ENCODE measurements around the gene CFHR1.
"Not testable (repeated sequence)": the region's sequence is repeated elsewhere in the genome, so short reads cannot be mapped to it uniquely, and the experiment has no call there.

CFHR1 gene

GRCh38 chr1:196819531-196819930 lies at the start of gene CFHR1:
CFHR1 (plus strand) TSS chr1:196819731; CDS start chr1:196819845, 114 bp downstream.
- not testable (repeated sequence) for DNase-seq

GRCh38 chr1:196769823-196770222 lies 49.7 kb upstream of the CFHR1 start:
- not testable (repeated sequence) for DNase-seq

GRCh38 chr1:196773713-196774112 lies 45.8 kb upstream of the CFHR1 start:
- no peak for DNase-seq

DNA sequence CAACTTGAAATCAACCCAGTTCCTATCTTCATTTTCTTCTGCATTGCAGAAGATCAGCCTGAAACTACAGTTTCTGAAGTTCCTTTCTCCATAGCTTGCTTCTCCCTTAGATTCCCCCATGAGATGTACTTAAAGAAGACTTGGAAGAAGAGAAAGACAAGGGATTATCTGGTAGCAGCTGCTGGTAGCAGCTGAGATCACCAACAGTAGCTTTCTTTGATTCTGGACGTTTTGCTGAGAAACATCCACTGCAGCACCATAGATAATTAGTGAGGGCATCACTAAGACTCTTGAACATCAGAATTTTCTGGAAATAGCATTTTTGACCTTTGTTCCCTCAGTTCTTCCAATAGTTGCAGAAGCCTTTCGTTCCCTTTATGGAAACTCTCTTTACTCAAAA lies 45.4 kb upstream of the CFHR1 start:
- DNase-seq, result no peak

DNA sequence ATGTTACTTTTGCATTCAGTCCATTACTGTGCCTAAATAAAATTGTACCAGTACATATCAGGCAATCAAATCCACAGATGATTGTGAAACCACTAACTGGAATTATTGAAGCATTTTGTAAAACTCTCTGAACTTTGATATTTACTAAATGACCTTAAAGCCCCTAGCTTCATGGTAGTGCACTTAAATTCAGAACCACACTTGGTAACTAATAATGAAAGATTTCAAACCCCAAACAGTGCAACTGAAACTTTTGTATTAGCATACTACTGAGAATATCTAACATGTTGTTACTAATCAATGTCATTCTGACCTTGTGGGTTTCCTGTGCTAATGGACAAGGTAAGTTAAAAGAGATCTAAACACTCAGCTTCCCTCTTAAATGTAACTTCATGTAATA lies 44.9 kb upstream of the CFHR1 start, which contains the start of gene CFHR3:
Gene CFHR3 (plus strand): TSS at position 238 of the 400 bp plus-strand sequence. CDS start 47 bp downstream, at position 285.
- DNase-seq, result no peak

- DNase-seq, result no peak
These were observed 41.9 kb upstream of the CFHR1 start for GRCh38 chr1:196777603-196778002.

DNA sequence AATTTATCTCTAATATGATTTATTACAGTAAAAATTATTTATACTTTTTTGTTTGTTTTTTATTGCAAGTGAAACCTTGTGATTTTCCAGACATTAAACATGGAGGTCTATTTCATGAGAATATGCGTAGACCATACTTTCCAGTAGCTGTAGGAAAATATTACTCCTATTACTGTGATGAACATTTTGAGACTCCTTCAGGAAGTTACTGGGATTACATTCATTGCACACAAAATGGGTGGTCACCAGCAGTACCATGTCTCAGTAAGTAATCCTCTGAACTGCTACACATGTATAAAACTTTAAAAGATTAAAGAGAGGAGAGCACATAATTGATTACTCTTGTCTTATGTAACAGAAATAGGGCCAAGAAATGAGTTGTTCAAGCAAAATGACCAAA lies 40.4 kb upstream of the CFHR1 start:
- DNase-seq, result no peak

DNA sequence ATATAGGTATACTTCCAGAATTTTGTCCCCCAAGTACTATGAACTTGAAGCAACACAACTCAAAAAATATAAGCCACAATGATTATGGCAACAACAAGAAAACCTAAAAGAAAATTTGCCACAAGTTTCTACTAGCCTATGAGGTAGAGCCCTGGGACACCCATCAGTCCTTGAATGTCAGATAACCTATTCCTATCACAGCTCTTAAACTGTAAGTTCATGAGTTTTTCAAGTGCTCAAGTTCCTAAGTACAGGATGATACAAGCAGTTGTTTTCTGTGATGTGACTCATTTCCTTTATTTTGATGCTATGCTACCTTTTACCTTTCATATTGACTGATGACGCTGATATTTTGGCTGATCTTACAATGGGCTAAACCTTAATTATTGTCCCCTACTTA lies 28.3 kb upstream of the CFHR1 start:
- DNase-seq, result not testable (repeated sequence)

DNA sequence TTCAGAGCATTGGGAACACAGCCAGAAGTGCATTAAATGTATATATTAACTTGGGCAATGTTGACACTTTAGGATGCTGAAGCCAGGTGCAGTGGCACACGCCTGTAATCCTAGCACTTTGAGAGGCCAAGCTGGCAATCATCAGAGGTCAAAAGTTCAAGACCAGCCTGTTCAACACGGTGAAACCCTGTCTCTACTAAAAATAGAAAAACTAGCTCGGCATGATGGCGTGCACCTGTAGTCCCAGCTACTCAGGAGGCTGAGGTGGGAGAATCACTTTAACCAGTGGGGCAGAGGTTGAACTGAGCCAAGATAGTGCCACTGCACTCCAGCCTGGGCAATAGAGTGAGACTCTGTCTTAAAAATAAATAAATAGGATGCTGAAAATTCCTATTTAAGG lies 25.4 kb upstream of the CFHR1 start:
- DNase-seq, result not testable (repeated sequence)

GRCh38 chr1:196797891-196798290 lies 21.6 kb upstream of the CFHR1 start:
- DNase-seq, result no peak

DNA sequence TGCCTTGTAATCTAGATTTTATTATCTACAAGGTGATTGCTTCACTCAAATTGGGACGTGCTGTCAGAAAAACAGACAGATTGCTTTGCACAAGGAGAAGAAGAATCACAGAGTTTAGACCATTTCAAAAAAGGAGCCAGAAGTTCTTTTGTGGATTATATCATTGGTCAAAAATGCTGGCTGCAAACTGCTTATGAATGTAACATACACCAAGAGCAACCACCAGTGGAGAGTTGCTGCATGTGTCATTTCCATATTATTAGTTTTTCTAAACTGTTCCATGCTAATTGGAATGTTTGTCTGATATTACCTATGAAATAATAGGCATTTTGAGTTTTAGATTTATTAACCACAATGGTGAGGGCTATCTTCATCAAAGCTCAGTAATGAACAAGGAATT lies 17.6 kb upstream of the CFHR1 start:
- DNase-seq, result not testable (repeated sequence)

GRCh38 chr1:196808529-196809235 lies 10.8 kb upstream of the CFHR1 start:
- no peak for DNase-seq

DNA sequence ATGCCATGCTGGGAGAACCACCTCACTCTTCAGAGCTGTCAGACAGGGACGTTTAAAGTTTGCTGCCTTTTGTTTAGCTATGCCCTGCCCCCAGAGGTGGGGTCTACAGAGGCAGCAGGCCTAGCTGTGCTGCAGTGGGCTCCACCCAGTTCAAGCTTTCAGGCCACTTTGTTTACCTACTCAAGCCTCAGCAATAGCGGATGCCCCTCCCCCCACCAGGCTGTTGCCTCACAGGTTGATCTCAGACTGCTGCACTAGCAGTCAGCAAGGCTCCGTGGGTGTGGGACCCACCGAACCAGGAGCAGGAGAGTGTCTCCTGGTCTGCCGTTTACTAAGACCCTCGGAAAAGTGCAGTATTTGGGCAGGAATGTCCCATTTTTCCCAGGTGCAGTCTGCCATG lies 2.1 kb upstream of the CFHR1 start:
- not testable (repeated sequence) for DNase-seq

GRCh38 chr1:196827860-196828259 lies 8.3 kb downstream of the CFHR1 start:
- not testable (repeated sequence) for DNase-seq

DNA sequence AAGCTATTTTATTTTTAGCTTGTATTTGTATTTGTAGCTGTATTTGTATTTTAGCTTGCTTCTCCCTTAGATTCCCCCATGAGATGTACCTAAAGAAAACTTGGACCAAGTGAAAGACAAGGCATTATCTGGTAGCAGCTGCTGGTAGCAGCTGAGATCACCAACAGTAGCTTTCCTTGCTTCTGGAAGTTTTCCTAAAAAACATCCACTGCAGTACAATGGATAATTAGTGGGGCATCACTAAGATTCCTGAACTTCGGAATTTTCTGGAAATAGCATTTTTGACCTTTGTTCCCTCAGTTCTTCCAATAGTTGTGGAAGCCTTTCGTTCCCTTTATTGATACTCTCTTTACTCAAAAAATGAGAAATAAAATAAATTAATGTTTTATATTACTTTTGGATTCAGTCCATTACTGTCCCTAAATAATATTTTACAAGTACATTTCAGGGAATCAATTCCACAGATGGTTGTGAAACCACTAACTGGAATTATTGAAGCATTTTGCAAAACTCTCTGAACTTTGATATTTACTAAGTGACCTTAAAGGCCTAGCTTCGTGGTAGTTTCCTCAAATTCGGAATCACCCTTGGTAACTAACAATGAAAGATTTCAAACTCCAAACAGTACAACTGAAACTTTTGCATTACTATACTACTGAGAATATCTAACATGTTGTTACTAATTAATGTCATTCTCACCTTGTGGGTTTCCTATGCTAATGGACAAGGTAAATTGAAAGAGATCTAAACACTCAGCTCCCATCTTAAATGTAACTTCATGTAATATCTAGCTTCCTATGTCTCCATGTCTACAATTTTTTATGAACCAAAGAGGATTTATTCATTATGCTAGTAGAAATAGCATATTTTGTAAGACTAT lies 30.3 kb downstream of the CFHR1 start:
- DNase-seq, result not testable (repeated sequence)

DNA sequence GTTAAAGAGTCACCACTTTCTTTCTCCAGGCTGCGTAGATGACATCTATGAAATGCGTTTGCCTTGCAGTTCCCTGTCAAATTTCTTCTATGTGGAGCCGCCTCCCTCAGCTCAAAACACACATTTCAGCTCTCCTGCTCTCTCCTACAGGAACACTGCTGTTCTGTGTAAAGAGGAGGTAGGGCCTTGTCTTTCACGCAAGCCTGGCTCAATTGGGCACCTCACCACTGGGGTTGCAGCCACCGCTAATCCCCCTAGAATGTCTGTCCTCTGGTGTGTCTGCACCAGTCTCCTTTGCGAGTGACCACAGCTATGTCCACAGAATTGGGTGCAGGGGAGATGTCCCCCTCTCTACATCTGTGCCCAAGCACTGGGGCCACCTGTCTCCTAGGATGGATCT lies 36.5 kb downstream of the CFHR1 start:
- DNase-seq, result no peak

DNA sequence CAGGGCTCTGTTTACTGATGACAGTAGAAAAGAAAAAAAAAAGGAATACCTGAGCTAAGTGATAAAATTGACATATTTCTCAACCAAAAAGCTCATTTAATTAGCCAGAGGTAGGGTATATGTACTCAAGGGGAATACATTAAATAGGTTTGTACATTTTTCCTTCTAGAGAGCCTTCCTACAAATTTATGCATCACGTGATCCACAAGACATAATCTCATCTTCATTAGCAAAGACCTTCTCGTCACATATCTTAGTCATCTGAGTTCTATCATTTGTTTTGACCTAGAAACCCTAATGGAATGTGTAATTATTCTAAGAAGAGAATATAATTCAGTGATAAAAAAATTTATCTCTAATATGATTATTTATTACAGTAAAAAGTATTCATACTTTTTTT lies 37.7 kb downstream of the CFHR1 start:
- DNase-seq, result no peak

DNA sequence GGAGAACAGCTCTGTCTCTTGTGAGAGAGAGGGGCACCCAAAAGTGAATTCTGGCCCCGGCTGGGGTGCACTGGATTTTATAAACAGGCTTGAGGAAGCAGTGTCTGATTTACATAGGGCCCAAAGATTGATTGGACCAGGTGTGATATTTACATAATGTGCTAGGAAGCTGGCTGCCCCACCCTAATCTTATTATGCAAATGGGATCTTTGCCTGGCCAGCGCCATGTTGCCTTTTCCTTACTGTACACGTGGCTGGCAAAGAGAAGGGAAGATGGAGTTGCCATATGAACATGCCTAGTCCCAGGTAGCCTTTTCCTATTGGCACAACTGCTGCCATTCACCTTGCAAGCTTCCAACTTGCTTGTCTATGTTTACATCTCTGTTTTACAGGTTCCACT lies 39.3 kb downstream of the CFHR1 start:
- DNase-seq, result no peak

- no peak for DNase-seq
These were observed 40.9 kb downstream of the CFHR1 start for GRCh38 chr1:196860323-196860884.

DNA sequence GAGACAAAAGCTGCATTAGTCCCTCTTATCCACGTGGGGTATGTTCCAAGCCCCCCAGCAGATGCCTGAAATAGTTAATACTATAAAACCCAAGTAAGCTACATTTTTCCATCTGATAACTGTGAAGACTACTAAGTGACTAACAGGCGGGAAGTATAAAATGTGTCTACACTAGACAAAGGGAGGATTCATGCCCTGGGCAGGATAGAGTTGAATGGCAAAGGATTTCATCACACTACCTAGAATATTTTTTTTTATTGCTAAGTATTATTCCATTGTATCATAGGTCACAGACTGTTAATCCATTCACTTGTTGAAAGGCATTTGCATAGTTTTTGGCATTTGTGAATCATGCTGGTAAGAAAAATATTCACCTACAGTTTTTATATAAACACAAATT lies 41.9 kb downstream of the CFHR1 start:
- no peak for DNase-seq

GRCh38 chr1:196866974-196867373 lies 47.4 kb downstream of the CFHR1 start:
- DNase-seq, result no peak

GRCh38 chr1:196873385-196873784 lies 53.9 kb downstream of the CFHR1 start:
- DNase-seq, result no peak

GRCh38 chr1:196875935-196876334 lies 56.4 kb downstream of the CFHR1 start:
- DNase-seq, result no peak

GRCh38 chr1:196877964-196878363 lies 58.4 kb downstream of the CFHR1 start:
- no peak for DNase-seq

Measured in 8988T (cell line).